Left lung (tissue), 10 donors: Measurements from ENCODE around the gene LRRC2. TPM values are rescaled to one million over a fixed set of nuclear protein-coding genes. Genes with fewer than 3 reads are reported as not detected.

ENCODE experiments used
- ATAC-seq: fragments of 200-7000 bp; cut with Tn5 transposase; one replicate; pipeline ENCODE4 v1.9.1; 2020; ENCODE audit warnings: moderate library complexity
- DNase-seq, 4 donors: peaks; one replicate each; pipeline ENCODE4 v3.0.0-alpha.2; 2013 to 2020
- H3K27ac ChIP-seq, 2 donors: fragments of 200-600 bp; sonication (generic) in 1 of 2; one replicate each; pipeline versions ENCODE4 v1.5.0 to v1.8.0; 2020 to 2021
- H3K27me3 ChIP-seq, 2 donors: fragments of 200-600 bp; sonication (generic) in 1 of 2; one replicate each; pipeline versions ENCODE4 v1.5.0 to v1.8.0; 2020 to 2021
- H3K36me3 ChIP-seq, 2 donors: fragments of 200-600 bp; sonication (generic) in 1 of 2; one replicate each; pipeline versions ENCODE4 v1.5.0 to v1.8.0; 2020 to 2021
- H3K4me1 ChIP-seq, 2 donors: fragments of 200-600 bp; one replicate each; pipeline ENCODE4 v1.8.0; 2021
- H3K4me3 ChIP-seq, 2 donors: fragments of 200-600 bp; sonication (generic) in 1 of 2; one replicate each; pipeline versions ENCODE4 v1.5.0 to v1.8.0; 2020 to 2021; ENCODE audit warnings: mild to moderate bottlenecking in 1 of 2
- H3K9me3 ChIP-seq, 2 donors: fragments of 200-600 bp; sonication (generic) in 1 of 2; one replicate each; pipeline versions ENCODE4 v1.5.0 to v1.8.0; 2020 to 2021
- intact Hi-C, 2 donors: fragments of 100-400 bp; cut with DNase I; formaldehyde crosslinking; loops; one replicate each; pipeline versions ENCODE4 v1.11.2 to v1.14.2; 2022
- polyA plus RNA-seq, 6 donors: library from polyadenylated mRNA; unstranded; fragments of 120-200 nt; gene quantifications; one replicate each; pipeline ENCODE4 v1.2.1, GENCODE V29; 2013; ENCODE audit not compliant: insufficient read length in 6 of 6
- total RNA-seq, 2 donors: library from RNA; stranded (reverse); fragmentation: NEBNext Ultra II Directional; extraction: Animal tissue kit (Norgen Biotek cat#: 25700); gene quantifications; one replicate each; pipeline ENCODE4 v1.2.1, GENCODE V29; 2021
- TF ChIP-seq, protein P1 (sequence below), 2 donors: fragments of 200-600 bp; sonication (generic) in 1 of 2; IDR thresholded peaks; one replicate each; pipeline versions ENCODE4 v1.5.0 to v1.8.0; 2021; ENCODE audit warnings: antibody characterized with exemption in 2 of 2
- donor health status: DM: no; HTN: yes; CAD: no.
- donor health status: DM: no; HTN: no; CAD: no.

Gene LRRC2
- total and polyA plus RNA-seq, 8 donors: 0.36 to 0.47 (median 0.45) TPM

- ATAC-seq (no peak), DNase-seq (no peak)
- H3K27me3 ChIP-seq: no peaks in the 10 kb centered on the region
- TF ChIP-seq, protein P1, sequence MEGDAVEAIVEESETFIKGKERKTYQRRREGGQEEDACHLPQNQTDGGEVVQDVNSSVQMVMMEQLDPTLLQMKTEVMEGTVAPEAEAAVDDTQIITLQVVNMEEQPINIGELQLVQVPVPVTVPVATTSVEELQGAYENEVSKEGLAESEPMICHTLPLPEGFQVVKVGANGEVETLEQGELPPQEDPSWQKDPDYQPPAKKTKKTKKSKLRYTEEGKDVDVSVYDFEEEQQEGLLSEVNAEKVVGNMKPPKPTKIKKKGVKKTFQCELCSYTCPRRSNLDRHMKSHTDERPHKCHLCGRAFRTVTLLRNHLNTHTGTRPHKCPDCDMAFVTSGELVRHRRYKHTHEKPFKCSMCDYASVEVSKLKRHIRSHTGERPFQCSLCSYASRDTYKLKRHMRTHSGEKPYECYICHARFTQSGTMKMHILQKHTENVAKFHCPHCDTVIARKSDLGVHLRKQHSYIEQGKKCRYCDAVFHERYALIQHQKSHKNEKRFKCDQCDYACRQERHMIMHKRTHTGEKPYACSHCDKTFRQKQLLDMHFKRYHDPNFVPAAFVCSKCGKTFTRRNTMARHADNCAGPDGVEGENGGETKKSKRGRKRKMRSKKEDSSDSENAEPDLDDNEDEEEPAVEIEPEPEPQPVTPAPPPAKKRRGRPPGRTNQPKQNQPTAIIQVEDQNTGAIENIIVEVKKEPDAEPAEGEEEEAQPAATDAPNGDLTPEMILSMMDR (IDR thresholded peaks at IDR 0.05): no peak
- no peaks in the 10 kb centered on the region for H3K4me1 ChIP-seq
- H3K27ac ChIP-seq: peak overlapping the region in 1 of 2 donors; percentile 45
- no peaks in the 10 kb centered on the region for H3K36me3 ChIP-seq
- no peak overlapping the region for H3K4me3 ChIP-seq
- peaks cover 0 to 9% of the 10 kb centered on the region in 2 donors for H3K9me3 ChIP-seq
- intact Hi-C loops: no loop called here
Measured at GRCh38 chr3:46478341-46478740, 87.8 kb downstream of the LRRC2 start.

DNA sequence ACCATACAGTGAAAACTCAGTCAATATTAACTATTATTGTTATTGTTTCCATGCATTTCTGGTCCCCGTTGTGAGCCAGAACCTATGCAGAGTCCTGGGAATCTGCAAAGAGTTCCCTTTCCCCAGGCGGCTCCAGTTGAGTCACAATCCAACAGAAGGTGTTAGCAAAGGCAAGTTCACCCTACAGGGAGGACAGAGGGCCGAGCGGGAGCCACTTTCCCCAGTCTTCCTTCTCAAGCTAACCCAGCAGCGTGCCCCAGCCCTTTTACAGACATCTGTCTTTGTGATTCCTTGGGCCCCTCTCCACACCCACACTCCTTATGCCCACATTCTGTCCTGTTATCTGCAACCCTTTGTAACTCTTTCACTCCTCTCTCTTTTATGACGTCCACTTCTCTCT lies 88.3 kb downstream of the LRRC2 start:
- H3K27ac ChIP-seq: peak overlapping the region in 1 of 2 donors; percentile 45
- H3K4me1 ChIP-seq: no peaks in the 10 kb centered on the region
- no peak overlapping the region for H3K4me3 ChIP-seq
- TF ChIP-seq, protein P1 (IDR thresholded peaks at IDR 0.05): no peak
- no peaks in the 10 kb centered on the region for H3K36me3 ChIP-seq
- H3K27me3 ChIP-seq: no peaks in the 10 kb centered on the region
- DNase-seq: no peak
- H3K9me3 ChIP-seq: peaks cover 0 to 9% of the 10 kb centered on the region in 2 donors
- intact Hi-C loops: no loop called here
- ATAC-seq: no peak

DNA sequence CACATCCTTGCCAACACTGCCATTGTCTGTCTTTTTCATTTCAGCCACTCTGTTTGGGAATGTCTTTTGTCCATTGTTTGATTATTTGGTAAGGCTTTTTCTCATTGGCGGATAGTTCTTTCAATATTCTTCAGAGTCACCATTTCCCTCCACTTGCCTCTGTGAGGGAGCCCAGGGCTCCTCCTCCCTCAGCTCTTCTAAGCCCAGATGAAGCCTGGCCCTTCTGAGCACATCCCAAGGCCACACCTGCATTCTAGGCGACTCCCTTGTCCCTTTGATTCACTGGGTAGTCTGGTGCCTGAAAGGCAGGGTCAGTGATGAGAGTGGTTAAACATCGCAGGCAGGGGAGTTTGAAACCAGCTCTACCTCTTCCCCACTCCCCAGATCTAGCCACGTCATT lies 89.0 kb downstream of the LRRC2 start:
- no peaks in the 10 kb centered on the region for H3K36me3 ChIP-seq
- intact Hi-C loops: no loop called here
- ATAC-seq (no peak), DNase-seq (no peak)
- no peaks in the 10 kb centered on the region for H3K4me1 ChIP-seq
- no peaks in the 10 kb centered on the region for H3K27me3 ChIP-seq
- H3K4me3 ChIP-seq: no peak overlapping the region
- H3K9me3 ChIP-seq: peaks cover 0 to 9% of the 10 kb centered on the region in 2 donors
- TF ChIP-seq, protein P1 (IDR thresholded peaks at IDR 0.05): no peak
- H3K27ac ChIP-seq: no peak overlapping the region

GRCh38 chr3:46472736-46473135 lies 93.4 kb downstream of the LRRC2 start:
- Histone ChIP-seq H3K27ac (no peak overlapping the region), H3K4me1 (peaks cover 0 to 15% of the 10 kb centered on the region in 2 donors), H3K36me3 (no peaks in the 10 kb centered on the region), H3K27me3 (no peaks in the 10 kb centered on the region), H3K9me3 (peaks cover 0 to 9% of the 10 kb centered on the region in 2 donors), H3K4me3 (no peak overlapping the region)
- TF ChIP-seq, protein P1 (IDR thresholded peaks at IDR 0.05): no peak
- ATAC-seq (no peak), DNase-seq (no peak)
- intact Hi-C loops: no loop called here

DNA sequence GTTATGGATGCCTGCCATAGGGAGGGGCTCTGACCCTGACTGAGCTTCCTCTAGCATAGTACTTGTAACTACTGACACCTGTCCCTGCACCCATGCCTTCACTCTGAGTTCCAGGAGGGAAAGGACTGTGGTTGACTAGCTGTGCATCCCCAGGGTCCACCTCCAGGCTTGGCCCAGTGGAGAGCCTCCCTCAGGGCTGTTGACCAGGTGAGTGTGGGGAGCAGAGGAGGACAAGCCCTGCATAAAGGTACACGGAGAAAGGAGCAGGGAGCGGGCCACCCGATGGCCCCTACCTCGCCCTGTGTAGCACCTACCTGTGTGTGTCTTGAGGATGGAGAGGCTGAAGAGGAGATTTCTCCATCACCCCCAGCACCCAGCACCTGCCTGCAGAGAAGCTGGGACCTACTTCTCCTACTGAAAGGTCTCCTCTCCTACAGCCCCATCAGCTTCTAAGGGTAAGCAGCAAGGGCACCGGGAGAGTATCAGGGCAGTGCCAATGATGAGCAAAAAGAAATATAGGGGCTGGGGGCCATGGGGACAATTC lies 94.7 kb downstream of the LRRC2 start:
- DNase-seq (no peak), ATAC-seq (no peak)

More for the DNA sequence above, 94.7 kb downstream of the LRRC2 start:
- no peak overlapping the region for H3K4me3 ChIP-seq
- intact Hi-C loops: no loop called here
- H3K27ac ChIP-seq: no peak overlapping the region
- H3K27me3 ChIP-seq: no peaks in the 10 kb centered on the region
- H3K4me1 ChIP-seq: peaks cover 0 to 19% of the 10 kb centered on the region in 2 donors
- TF ChIP-seq, protein P1 (IDR thresholded peaks at IDR 0.05): no peak
- H3K9me3 ChIP-seq: peaks cover 0 to 9% of the 10 kb centered on the region in 2 donors
- H3K36me3 ChIP-seq: no peaks in the 10 kb centered on the region
